ENCODE data around the gene DEGS2. TPM values are rescaled to one million over a fixed set of nuclear protein-coding genes. Genes with fewer than 3 reads are reported as not detected.

The DEGS2 gene
- total and polyA plus RNA-seq, 2 of the 13 experiments (the other 11 are each of a cell fraction or from before 2014, with no cell fraction given), result 0.09 TPM

DNA sequence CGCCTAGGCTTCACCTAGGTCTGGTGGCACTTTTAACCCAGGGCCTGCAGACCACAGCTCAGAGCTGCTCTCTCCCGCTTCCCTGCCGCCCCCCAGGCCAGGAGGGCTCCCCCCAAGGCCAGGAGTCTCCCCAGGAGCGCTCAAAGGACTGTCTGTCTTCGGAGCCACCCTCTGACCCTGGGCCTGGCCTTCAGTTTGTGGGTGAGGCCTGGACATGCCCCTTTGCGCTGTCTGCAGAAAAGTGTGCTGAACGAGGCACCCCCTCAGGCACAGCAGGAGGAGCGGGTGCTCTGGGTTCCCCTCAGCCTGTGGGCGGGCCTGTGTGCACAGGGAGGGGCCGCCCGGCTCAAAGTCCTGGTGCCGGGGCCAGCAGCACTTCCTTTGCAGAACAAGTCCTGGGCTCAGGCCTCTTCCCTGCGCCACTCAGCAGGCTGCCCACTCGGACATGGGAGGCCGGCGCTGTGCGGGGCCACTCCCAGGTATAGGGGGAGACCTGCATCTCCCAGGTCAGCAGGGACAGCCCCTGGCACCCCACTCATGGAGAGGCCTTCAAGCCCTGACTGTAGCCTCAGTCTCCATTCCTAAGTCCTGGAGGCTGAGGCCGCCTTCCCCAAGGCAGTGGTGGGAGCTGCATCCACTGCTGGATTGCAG, 14.3 kb downstream of the DEGS2 start (continued):
- TF ChIP-seq, protein P1, sequence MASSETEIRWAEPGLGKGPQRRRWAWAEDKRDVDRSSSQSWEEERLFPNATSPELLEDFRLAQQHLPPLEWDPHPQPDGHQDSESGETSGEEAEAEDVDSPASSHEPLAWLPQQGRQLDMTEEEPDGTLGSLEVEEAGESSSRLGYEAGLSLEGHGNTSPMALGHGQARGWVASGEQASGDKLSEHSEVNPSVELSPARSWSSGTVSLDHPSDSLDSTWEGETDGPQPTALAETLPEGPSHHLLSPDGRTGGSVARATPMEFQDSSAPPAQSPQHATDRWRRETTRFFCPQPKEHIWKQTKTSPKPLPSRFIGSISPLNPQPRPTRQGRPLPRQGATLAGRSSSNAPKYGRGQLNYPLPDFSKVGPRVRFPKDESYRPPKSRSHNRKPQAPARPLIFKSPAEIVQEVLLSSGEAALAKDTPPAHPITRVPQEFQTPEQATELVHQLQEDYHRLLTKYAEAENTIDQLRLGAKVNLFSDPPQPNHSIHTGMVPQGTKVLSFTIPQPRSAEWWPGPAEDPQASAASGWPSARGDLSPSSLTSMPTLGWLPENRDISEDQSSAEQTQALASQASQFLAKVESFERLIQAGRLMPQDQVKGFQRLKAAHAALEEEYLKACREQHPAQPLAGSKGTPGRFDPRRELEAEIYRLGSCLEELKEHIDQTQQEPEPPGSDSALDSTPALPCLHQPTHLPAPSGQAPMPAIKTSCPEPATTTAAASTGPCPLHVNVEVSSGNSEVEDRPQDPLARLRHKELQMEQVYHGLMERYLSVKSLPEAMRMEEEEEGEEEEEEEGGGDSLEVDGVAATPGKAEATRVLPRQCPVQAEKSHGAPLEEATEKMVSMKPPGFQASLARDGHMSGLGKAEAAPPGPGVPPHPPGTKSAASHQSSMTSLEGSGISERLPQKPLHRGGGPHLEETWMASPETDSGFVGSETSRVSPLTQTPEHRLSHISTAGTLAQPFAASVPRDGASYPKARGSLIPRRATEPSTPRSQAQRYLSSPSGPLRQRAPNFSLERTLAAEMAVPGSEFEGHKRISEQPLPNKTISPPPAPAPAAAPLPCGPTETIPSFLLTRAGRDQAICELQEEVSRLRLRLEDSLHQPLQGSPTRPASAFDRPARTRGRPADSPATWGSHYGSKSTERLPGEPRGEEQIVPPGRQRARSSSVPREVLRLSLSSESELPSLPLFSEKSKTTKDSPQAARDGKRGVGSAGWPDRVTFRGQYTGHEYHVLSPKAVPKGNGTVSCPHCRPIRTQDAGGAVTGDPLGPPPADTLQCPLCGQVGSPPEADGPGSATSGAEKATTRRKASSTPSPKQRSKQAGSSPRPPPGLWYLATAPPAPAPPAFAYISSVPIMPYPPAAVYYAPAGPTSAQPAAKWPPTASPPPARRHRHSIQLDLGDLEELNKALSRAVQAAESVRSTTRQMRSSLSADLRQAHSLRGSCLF (CRISPR knock-in tag; IDR thresholded peaks at IDR 0.05; ENCODE audit: borderline replicate concordance), result no peak; the same call in 1 of the 2 replicates
- TF ChIP-seq EED (CRISPR knock-in tag; IDR thresholded peaks at IDR 0.05), result no peak
- no peak for TF ChIP-seq TEAD2 (CRISPR knock-in tag; IDR thresholded peaks at IDR 0.05)
- no peak for TF ChIP-seq POLR2AphosphoS2 (IDR thresholded peaks at IDR 0.05; ENCODE audit: low read depth, low read length)
- TF ChIP-seq ZNF446 (CRISPR knock-in tag; IDR thresholded peaks at IDR 0.05), result no peak
- 0 out of 2 replicates have a peak, but pooled peaks have one; percentile 72 for TF ChIP-seq NR1H2 (CRISPR knock-in tag; IDR thresholded peaks at IDR 0.05; ENCODE audit: borderline replicate concordance, low read depth)
- no peak for TF ChIP-seq ZBTB38 (CRISPR knock-in tag; IDR thresholded peaks at IDR 0.05)
- TF ChIP-seq, protein P2, sequence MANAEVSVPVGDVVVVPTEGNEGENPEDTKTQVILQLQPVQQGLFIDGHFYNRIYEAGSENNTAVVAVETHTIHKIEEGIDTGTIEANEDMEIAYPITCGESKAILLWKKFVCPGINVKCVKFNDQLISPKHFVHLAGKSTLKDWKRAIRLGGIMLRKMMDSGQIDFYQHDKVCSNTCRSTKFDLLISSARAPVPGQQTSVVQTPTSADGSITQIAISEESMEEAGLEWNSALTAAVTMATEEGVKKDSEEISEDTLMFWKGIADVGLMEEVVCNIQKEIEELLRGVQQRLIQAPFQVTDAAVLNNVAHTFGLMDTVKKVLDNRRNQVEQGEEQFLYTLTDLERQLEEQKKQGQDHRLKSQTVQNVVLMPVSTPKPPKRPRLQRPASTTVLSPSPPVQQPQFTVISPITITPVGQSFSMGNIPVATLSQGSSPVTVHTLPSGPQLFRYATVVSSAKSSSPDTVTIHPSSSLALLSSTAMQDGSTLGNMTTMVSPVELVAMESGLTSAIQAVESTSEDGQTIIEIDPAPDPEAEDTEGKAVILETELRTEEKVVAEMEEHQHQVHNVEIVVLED (CRISPR knock-in tag; IDR thresholded peaks at IDR 0.05; ENCODE audit: borderline replicate concordance), result no peak; the same call in 1 of the 2 replicates
- TF ChIP-seq FOXP1 (IDR thresholded peaks at IDR 0.05), result no peak
- no peak for TF ChIP-seq FOXP1 (CRISPR knock-in tag; IDR thresholded peaks at IDR 0.05)
- no peak for TF ChIP-seq ZSCAN22 (CRISPR knock-in tag; IDR thresholded peaks at IDR 0.05)
- TF ChIP-seq CHD2 (IDR thresholded peaks at IDR 0.05; ENCODE audit: low read depth, low read length), result no peak
- TF ChIP-seq EP300 (IDR thresholded peaks at IDR 0.05; ENCODE audit: low read depth in 2 of 2, low read length in 2 of 2), result peak in 1 of 2 experiments; percentile 54; a peak in 1 of 4 replicates
- TF ChIP-seq EP300 (CRISPR knock-in tag; IDR thresholded peaks at IDR 0.05; ENCODE audit: borderline replicate concordance), result peak; percentile 13; the same call in 1 of the 2 replicates
- TF ChIP-seq ZNF776 (CRISPR knock-in tag; IDR thresholded peaks at IDR 0.05), result no peak
- TF ChIP-seq SKI (IDR thresholded peaks at IDR 0.05; ENCODE audit: partially characterized antibody), result no peak
- TF ChIP-seq PTBP1 (IDR thresholded peaks at IDR 0.05; ENCODE audit: low read depth, low read length, poor library complexity, severe bottlenecking), result no peak
- no peak for TF ChIP-seq SMAD3 (CRISPR knock-in tag; IDR thresholded peaks at IDR 0.05)
- TF ChIP-seq HDAC2 (CRISPR knock-in tag; IDR thresholded peaks at IDR 0.05), result peak; percentile 80
- no peak for TF ChIP-seq ZSCAN12 (CRISPR knock-in tag; IDR thresholded peaks at IDR 0.05)
- no peak for TF ChIP-seq SP2 (CRISPR knock-in tag; IDR thresholded peaks at IDR 0.05)
- TF ChIP-seq HMG20B (CRISPR knock-in tag; conservative IDR thresholded peaks at IDR 0.05), result no peak; the same call in 1 of the 2 replicates
- TF ChIP-seq RXRB (CRISPR knock-in tag; IDR thresholded peaks at IDR 0.05; ENCODE audit: borderline replicate concordance), result peak; percentile 24; the same call in 1 of the 2 replicates
- no peak for TF ChIP-seq ZNF251 (CRISPR knock-in tag; IDR thresholded peaks at IDR 0.05)
- peak; percentile 78; the same call in 1 of the 2 replicates for TF ChIP-seq NFKB2 (CRISPR knock-in tag; IDR thresholded peaks at IDR 0.05; ENCODE audit: borderline replicate concordance)
- no peak for TF ChIP-seq DNMT3B (CRISPR knock-in tag; conservative IDR thresholded peaks at IDR 0.05)
- no peak for TF ChIP-seq KDM1A (CRISPR knock-in tag; IDR thresholded peaks at IDR 0.05)

All from HepG2 (cell line).